Fibroblast of skin of back (primary cell): ENCODE data around the gene PRDM5.

Source experiments
- DNase-seq: peaks from one replicate; pipeline ENCODE4 v3.0.0-alpha.2; 2013

PRDM5 gene

GRCh38 chr4:120819805-120820437 is 102.6 kb downstream of the PRDM5 start:
- no peak for DNase-seq

- DNase-seq, result no peak
These were observed 106.1 kb downstream of the PRDM5 start for GRCh38 chr4:120816296-120816965.

DNA sequence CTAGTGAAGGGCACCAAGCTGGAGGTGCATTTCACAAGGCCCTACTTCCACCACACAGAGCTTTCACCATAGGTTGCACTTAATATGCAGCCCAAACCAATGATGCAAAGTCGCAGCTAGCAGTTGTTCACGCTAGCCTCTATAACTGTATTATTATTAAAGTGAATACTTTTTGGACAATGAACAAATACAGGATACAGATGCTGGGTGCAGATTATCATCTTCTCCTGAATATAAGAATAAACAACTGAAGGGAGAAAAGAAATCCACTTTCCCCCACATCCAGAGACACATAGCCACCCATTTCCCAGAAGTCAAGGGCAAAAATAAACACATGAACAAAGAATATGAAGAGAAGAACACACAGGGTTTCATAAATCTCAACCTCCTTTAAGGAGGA is 107.2 kb downstream of the PRDM5 start:
- no peak for DNase-seq

GRCh38 chr4:120814886-120815285 is 107.6 kb downstream of the PRDM5 start:
- DNase-seq, result no peak

DNA sequence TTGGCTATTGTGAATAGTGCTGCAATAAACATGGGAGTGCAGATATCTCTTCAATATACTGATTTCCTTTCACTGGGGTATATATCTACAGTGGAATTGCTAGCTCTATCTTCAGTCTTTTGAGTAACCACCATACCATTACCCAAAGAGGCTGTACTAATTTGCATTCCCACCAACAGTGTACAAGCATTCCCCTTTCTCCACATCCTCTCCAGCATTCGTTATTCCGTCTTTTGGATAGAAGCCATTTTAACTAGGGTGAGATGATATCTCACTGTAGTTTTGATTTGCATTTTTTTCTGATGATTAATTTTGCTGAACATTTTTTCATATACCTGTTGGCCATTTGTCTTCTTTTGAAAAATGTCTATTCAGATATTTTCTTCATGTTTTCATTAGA is 110.3 kb downstream of the PRDM5 start:
- no peak for DNase-seq

DNA sequence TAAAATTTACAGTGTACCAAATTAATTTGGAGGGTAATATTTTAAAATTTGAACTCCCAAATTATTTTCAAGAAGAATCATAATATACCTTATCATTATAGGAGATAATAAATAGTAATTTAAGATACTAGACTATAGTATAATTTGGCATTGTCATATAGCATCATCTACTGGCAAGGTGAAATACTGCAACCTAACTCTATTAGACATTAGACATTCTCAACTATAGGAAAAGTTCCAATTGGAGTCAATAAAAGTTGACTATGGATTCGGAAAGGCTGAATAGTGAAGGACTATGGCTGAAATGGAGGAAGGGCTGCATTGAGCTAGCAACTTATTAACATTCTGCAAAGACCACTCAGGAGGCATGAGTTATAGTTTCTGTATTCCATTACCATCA is 113.0 kb downstream of the PRDM5 start:
- no peak for DNase-seq

GRCh38 chr4:120808475-120809141 is 113.9 kb downstream of the PRDM5 start:
- DNase-seq, result no peak

DNA sequence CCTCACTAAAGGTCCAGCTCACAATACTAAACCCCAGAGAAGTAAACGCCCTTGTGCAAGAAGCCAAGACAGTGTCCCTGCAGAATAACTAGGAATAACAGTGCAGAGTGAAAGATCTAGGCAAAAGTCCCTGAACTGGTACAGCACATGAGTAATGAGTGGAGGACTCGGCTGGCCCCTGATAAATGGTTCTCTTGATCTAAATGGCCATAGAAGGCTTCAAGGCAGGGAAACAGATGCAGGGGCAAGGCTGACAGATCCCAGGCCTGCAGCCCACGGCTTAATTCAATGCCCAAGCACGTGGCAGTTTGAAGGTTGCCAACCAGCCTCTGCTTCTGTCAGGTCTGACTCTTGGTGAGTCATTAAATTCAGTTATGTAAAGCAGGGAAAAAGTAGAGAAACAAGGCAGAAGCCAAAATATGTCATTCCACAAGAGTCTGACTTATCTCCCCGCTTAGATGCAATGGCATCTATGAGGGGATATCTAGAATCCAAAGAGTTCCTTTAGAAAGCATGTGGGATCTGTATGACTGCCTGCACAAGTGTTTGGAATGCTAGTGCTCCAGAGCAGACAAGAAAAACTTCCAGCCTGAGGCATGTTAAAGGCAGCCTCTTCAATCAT is 121.3 kb downstream of the PRDM5 start:
- DNase-seq, result peak; percentile 65

DNA sequence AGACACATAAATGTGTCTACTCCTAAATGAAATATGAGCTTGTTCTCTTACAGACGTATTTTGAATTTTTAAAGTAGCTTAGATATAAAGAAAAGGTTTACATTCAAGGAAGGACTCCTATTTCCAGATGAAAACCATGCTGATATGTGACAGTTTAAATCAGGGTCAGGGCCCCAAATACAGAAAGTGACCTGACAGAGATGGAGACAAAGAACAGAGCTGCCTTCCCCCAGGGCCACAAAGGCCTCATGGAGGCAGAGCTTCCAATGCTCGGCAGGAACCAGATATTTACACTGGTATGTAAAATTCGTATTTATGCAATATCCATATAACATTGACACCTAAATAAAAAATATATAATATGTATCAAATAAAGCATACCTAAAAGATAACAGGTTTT is 124.0 kb downstream of the PRDM5 start:
- DNase-seq, result no peak

- DNase-seq, result no peak
These were observed 126.3 kb downstream of the PRDM5 start for GRCh38 chr4:120796271-120796670.

- no peak for DNase-seq
These were observed 137.3 kb downstream of the PRDM5 start for GRCh38 chr4:120785202-120785601.

GRCh38 chr4:120777459-120777858 is 145.1 kb downstream of the PRDM5 start:
- DNase-seq, result peak; percentile 5

GRCh38 chr4:120775431-120775830 is 147.1 kb downstream of the PRDM5 start:
- DNase-seq, result no peak

- no peak for DNase-seq
These were observed 148.9 kb downstream of the PRDM5 start for GRCh38 chr4:120773641-120774040.

GRCh38 chr4:120771907-120772306 is 150.6 kb downstream of the PRDM5 start:
- no peak for DNase-seq

DNA sequence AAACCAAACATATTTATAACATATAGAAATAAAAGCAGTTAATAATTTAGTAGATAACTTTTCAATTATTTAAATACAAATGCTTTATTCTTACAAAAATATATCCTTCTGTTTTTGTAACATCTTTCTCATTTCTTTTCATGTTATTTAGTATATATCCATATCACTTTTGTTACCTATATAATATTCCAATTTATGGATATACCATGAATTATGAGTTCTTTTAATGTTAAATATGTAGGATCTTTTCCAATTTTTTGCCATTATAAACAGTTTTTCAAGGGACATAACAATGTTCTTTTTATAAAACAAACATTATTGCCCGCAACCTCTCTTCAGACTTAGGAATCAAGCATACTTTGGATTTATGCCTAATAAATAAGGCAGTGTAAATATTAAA is 151.6 kb downstream of the PRDM5 start:
- DNase-seq, result no peak

DNA sequence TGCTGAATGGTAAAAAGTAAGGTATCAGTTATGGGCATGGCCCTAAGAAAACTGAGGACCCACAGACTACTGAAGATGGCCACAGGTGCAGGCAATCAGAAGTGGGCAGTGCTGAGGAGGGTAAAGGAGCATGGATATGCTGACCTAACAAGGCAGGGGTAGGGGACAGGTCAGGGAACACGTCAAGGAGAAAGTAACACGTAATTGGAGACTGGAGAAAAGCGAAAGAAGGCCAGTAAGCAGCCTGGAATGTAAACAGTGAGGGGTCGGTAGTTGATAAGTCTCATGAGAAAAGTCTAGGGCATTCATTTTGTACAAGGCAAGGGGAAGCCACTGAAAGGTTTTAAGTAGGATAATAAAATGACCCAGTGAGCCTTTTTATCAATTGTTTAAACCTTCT is 153.3 kb downstream of the PRDM5 start:
- DNase-seq, result peak; percentile 82

GRCh38 chr4:120765260-120765680 is 157.3 kb downstream of the PRDM5 start:
- DNase-seq, result no peak

GRCh38 chr4:120763650-120764049 is 158.9 kb downstream of the PRDM5 start:
- no peak for DNase-seq

DNA sequence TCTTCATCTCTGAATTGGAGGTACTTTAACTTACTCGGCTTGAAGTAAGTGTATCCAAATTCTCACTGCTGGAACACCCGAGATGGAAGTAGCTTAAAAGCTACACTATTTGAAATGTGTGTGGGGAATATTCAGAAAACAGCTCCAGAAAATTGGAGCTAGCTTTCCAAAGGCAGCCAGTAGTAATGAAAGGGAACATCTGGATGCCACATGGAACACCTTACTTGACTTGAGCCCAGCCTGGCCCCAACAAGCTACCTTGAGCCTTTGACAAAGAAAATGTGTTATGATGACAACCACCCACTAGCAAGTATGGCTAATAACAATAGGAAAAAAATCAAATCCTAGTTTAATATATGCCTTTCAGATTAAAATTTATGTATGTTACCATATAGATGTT is 161.5 kb downstream of the PRDM5 start:
- DNase-seq, result no peak

DNA sequence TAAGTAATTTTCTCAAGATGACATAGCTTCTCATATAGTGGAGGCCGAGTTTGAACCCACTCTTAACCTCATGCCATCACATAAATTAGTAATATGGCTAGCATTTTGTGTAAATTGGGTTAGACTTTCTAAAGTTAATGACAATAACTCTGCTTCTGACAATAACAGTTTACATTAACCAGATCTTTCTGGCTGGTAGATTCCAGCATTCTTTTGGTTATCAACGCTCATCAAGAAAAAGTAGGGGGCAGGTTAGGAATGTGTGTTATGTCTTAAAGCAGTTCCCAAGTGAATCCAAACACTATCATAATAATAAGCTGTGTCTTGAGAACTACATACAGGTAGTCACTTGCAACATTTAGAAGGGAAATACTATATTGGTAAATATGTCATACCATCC is 162.5 kb downstream of the PRDM5 start:
- DNase-seq, result no peak

DNA sequence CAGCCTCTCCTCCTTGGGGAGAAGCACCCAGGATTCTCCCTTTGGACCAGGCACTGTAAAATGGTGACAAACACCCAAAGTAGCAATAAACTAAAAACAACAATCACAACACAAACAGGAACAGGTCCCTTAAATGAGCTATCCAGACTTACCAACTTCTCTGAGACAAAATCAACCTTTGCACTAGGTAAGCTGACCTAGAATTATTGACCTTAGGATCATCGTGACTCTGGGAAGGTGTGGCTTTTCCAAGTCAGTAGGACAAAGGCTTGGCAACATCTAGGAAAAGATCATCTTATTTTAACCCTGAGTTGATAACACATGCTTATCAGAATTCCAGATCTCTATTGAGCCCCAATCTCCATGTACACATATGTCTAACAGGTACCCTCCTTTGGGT is 166.7 kb downstream of the PRDM5 start:
- no peak for DNase-seq

DNA sequence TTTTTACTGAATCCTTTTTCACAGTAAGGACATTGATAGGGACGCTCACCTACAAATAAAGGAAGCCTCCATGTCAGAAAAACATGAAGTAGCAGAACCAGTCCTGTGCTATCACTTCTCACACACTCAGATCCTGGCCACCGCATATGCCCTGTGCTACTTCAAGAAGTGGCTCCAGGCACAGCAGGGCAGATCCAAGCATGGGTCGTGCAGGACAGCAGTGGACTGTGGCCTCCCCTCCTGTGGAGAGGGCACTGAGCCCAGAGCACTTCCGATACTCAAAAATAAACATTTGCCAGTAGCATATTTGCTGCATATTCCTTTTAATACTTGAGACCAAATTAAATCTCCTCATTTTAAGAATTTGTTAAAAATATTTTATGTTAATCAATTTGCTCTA is 167.9 kb downstream of the PRDM5 start:
- DNase-seq, result no peak

- DNase-seq, result no peak
These were observed 168.7 kb downstream of the PRDM5 start for GRCh38 chr4:120753854-120754253.
